CD14-positive monocyte (primary cell): ENCODE results near the gene TSPAN3. TPM values are rescaled to one million over a fixed set of nuclear protein-coding genes. Genes with fewer than 3 reads are reported as not detected.
A peak's percentile ranks its signal among the peaks of the same experiment; 100 is the strongest.

Experiments used
- DNase-seq, 3 donors: peaks; one replicate each; pipeline ENCODE4 v3.0.0-alpha.2; 2011 to 2022
- H2AFZ ChIP-seq: 2 replicates; pipeline ENCODE4 v1.6.0; 2012; ENCODE audit warnings: mild to moderate bottlenecking, low read depth, low read length, inconsistent platforms; ENCODE audit not compliant: insufficient read depth, poor library complexity, severe bottlenecking
- H3K27ac ChIP-seq, 2 donors: 1 replicate in 1 of 2; 2 replicates in 1 of 2; pipeline ENCODE4 v1.5.1; 2012 to 2013; ENCODE audit warnings: low read length in 2 of 2, control low read depth in 1 of 2, inconsistent platforms in 1 of 2, low read depth in 1 of 2, mild to moderate bottlenecking in 1 of 2
- H3K27me3 ChIP-seq, 2 donors: one replicate each; pipeline versions ENCODE4 v1.6.0 to v1.6.1; 2011 to 2013; ENCODE audit warnings: low read length in 2 of 2; ENCODE audit not compliant: control insufficient read depth in 2 of 2, insufficient read depth in 2 of 2
- H3K36me3 ChIP-seq, 2 donors: replicated peaks in 1 of 2; 1 replicate in 1 of 2; 2 replicates in 1 of 2; pipeline versions ENCODE4 v1.5.1 to v1.6.1; 2012 to 2013; ENCODE audit warnings: low read length in 2 of 2, control low read depth in 1 of 2, inconsistent platforms in 1 of 2, mild to moderate bottlenecking in 1 of 2; ENCODE audit not compliant: insufficient read depth in 2 of 2, control insufficient read depth in 1 of 2
- H3K4me1 ChIP-seq, 2 donors: 1 replicate in 1 of 2; 2 replicates in 1 of 2; pipeline versions ENCODE4 v1.5.1 to v1.6.1; 2012 to 2013; ENCODE audit warnings: low read length in 2 of 2, control low read depth in 1 of 2, inconsistent platforms in 1 of 2, mild to moderate bottlenecking in 1 of 2, moderate library complexity in 1 of 2; ENCODE audit not compliant: insufficient read depth in 2 of 2, control insufficient read depth in 1 of 2
- H3K4me2 ChIP-seq: replicated peaks from 2 replicates; pipeline ENCODE3; 2012; ENCODE audit warnings: low read length, moderate library complexity, mild to moderate bottlenecking; ENCODE audit not compliant: poor library complexity, severe bottlenecking; ENCODE audit errors: extremely low read depth
- H3K4me3 ChIP-seq, 3 experiments: fragments of 200-600 bp in 1 of 3; sonication (generic) in 1 of 3; replicated peaks in 1 of 3; 1 replicate in 2 of 3; 2 replicates in 1 of 3; pipeline ENCODE4 v1.5.1; 2011 to 2013; ENCODE audit warnings: low read length in 3 of 3, mild to moderate bottlenecking in 3 of 3, control low read depth in 2 of 3, low read depth in 2 of 3, inconsistent platforms in 1 of 3, moderate library complexity in 1 of 3
- H3K79me2 ChIP-seq: 2 replicates; pipeline ENCODE4 v1.6.0; 2012; ENCODE audit warnings: mild to moderate bottlenecking, control low read depth, inconsistent platforms, low read length, moderate library complexity; ENCODE audit not compliant: insufficient read depth
- H3K9ac ChIP-seq: 2 replicates; pipeline ENCODE4 v1.6.0; 2017; ENCODE audit warnings: low read length, mild to moderate bottlenecking; ENCODE audit not compliant: insufficient read depth, poor library complexity, severe bottlenecking
- H3K9me3 ChIP-seq, 2 donors: replicated peaks in 1 of 2; 1 replicate in 1 of 2; 2 replicates in 1 of 2; pipeline versions ENCODE4 v1.5.1 to v1.6.1; 2012 to 2013; ENCODE audit warnings: low read length in 2 of 2, control low read depth in 1 of 2; ENCODE audit not compliant: control insufficient read depth in 1 of 2, insufficient read depth in 1 of 2
- H4K20me1 ChIP-seq: 2 replicates; pipeline ENCODE4 v1.6.0; 2012; ENCODE audit warnings: mild to moderate bottlenecking, low read length, control low read depth, moderate library complexity; ENCODE audit not compliant: insufficient read depth
- H3K27ac Mint-ChIP-seq, 7 donors: one replicate each; pipeline ENCODE4 v1.8.0; 2020; ENCODE audit warnings: mild to moderate bottlenecking in 7 of 7, mixed read lengths in 7 of 7, moderate library complexity in 6 of 7, inconsistent platforms in 2 of 7
- H3K27me3 Mint-ChIP-seq, 3 donors: one replicate each; pipeline ENCODE4 v1.8.0; 2021 to 2022; ENCODE audit warnings: low read depth in 3 of 3, mild to moderate bottlenecking in 3 of 3, mixed read lengths in 3 of 3, moderate library complexity in 3 of 3, inconsistent platforms in 1 of 3
- H3K36me3 Mint-ChIP-seq, 2 donors: one replicate each; pipeline ENCODE4 v1.8.0; 2020; ENCODE audit warnings: mixed read lengths in 2 of 2, inconsistent platforms in 1 of 2, mild to moderate bottlenecking in 1 of 2
- H3K4me1 Mint-ChIP-seq: one replicate; pipeline ENCODE4 v1.8.0; 2020; ENCODE audit warnings: mild to moderate bottlenecking, mixed read lengths
- H3K4me3 Mint-ChIP-seq, 2 donors: one replicate each; pipeline ENCODE4 v1.8.0; 2020; ENCODE audit warnings: mild to moderate bottlenecking in 2 of 2, mixed read lengths in 2 of 2, moderate library complexity in 1 of 2
- H3K9me3 Mint-ChIP-seq, 7 donors: one replicate each; pipeline ENCODE4 v1.8.0; 2020 to 2022; ENCODE audit warnings: mixed read lengths in 7 of 7, mild to moderate bottlenecking in 6 of 7, moderate library complexity in 6 of 7, inconsistent platforms in 2 of 7
- CTCF ChIP-seq: fragments of 200-600 bp; IDR thresholded peaks from one replicate; pipeline ENCODE4 v1.8.0; 2022; ENCODE audit warnings: antibody characterized with exemption, mild to moderate bottlenecking
- WGBS: methylation state at CpG from one replicate; pipeline ENCODE4 v1.1.5; 2013; ENCODE audit warnings: missing lambda C conversion rate; ENCODE audit not compliant: insufficient coverage; 5-methylcytosine and 5-hydroxymethylcytosine counted together
- intact Hi-C, 2 donors: fragments of 100-400 bp; cut with micrococcal nuclease; formaldehyde crosslinking; loops; one replicate each; pipeline versions ENCODE4 v1.15.0 to v1.15.1; 2023
- polyA plus RNA-seq, 3 donors: library from polyadenylated mRNA; depleted of rRNA in 1 of 3; unstranded in 2 of 3; stranded (reverse) in 1 of 3; fragments of 300-500 nt in 2 of 3; fragments of >200 nt in 1 of 3; fragmentation: Illumina TruSeq in 2 of 3; gene quantifications; 1 replicate in 2 of 3; 2 replicates in 1 of 3; pipeline ENCODE4 v1.2.3, GENCODE V29; 2012 to 2021

The TSPAN3 gene
- polyA plus RNA-seq, 3 donors, result 26.0 to 68.0 (median 53.2) TPM

- Mint-ChIP-seq H3K27ac (peak overlapping the region; percentile 88 to 99 (median 96)), H3K27me3 (peaks cover 0 to 3% (median 0%) of the 10 kb centered on the region in 3 donors), H3K4me3 (peak overlapping the region; percentile 56 to 75), H3K4me1 (peaks cover 88% of the 10 kb centered on the region), H3K36me3 (peaks cover 29 to 59% of the 10 kb centered on the region in 2 donors), H3K9me3 (no peaks in the 10 kb centered on the region)
- Histone ChIP-seq H3K36me3 (peaks cover 38 to 44% of the 10 kb centered on the region in 2 donors), H3K27me3 (no peaks in the 10 kb centered on the region), H2AFZ (no peak overlapping the region), H3K27ac (peak overlapping the region; percentile 87 to 91), H4K20me1 (peaks cover 100% of the 10 kb centered on the region), H3K9ac (no peak overlapping the region), H3K4me3 (peak overlapping the region in 1 of 3 experiments; percentile 48), H3K4me1 (peaks cover 75 to 89% of the 10 kb centered on the region in 2 donors), H3K79me2 (peaks cover 100% of the 10 kb centered on the region), H3K4me2 (peak overlapping the region; percentile 78), H3K9me3 (no peaks in the 10 kb centered on the region)
- no peak for TF ChIP-seq CTCF
- intact Hi-C loops, result no loop called here
- 0% methylated on average over 3 of the region's 4 CpGs for WGBS
- DNase-seq, result peak; percentile 87 to 95 (median 92)
Observed at GRCh38 chr15:77004189-77004588, 66.7 kb downstream of the TSPAN3 start.

- DNase-seq, result peak; percentile 79 to 90 (median 87)
- intact Hi-C loops, result loop anchor here in 1 of 2 donors (1.0 kb wide), 1 partner anchor 8 kb away; the partner anchor contains the start of gene PSTPIP1
- H3K4me1 Mint-ChIP-seq, result peaks cover 92% of the 10 kb centered on the region
- Histone ChIP-seq H3K4me1 (peaks cover 82 to 90% of the 10 kb centered on the region in 2 donors), H3K27ac (peak overlapping the region; percentile 87 to 91), H3K9ac (peak overlapping the region; percentile 34), H3K36me3 (peaks cover 31 to 42% of the 10 kb centered on the region in 2 donors), H4K20me1 (peaks cover 100% of the 10 kb centered on the region), H2AFZ (no peak overlapping the region), H3K4me3 (peak overlapping the region in 1 of 3 experiments; percentile 48), H3K27me3 (no peaks in the 10 kb centered on the region), H3K9me3 (no peaks in the 10 kb centered on the region), H3K79me2 (peaks cover 100% of the 10 kb centered on the region), H3K4me2 (peak overlapping the region; percentile 78)
- TF ChIP-seq CTCF, result no peak
- H3K27ac Mint-ChIP-seq, result peak overlapping the region; percentile 88 to 99 (median 96)
- 8% methylated on average over 5 of the region's 16 CpGs for WGBS
- peaks cover 36 to 60% of the 10 kb centered on the region in 2 donors for H3K36me3 Mint-ChIP-seq
- peak overlapping the region; percentile 58 to 75 for H3K4me3 Mint-ChIP-seq
- no peaks in the 10 kb centered on the region for H3K9me3 Mint-ChIP-seq
- H3K27me3 Mint-ChIP-seq, result peaks cover 0 to 3% (median 0%) of the 10 kb centered on the region in 3 donors
Observed at GRCh38 chr15:77002954-77003912, 67.7 kb downstream of the TSPAN3 start.
